Kidney glomerular epithelial cell (primary cell): ENCODE measurements around the gene PLD1.

Experiments
- DNase-seq: peaks from one replicate; lab custom pipeline; 2025; lab: John Stamatoyannopoulos, UW

The PLD1 gene

DNA sequence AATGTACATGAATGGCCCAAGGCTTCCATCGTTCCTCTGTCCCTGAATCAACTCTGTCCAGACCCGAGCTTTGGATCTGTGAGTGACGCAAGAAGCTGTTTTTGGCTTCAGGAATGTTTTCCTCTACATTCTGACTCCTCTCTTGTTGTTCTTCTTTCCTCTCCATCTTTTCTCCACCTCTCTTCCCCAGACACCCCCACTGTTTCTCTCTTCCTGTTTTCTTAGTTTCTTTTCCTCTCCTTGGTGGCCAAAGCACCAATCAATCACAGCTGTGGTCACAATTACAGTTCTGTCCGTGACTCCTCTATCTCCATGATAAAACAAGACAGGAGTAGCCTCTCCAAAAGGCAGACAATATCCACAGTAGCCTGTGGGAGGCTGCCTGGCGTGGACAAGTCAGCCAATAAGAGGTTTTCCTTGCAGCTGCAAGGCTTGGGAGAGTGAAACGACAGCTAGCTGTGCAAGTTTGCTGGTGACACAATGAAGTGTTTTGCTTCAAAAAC is 28.0 kb upstream of the PLD1 start:
- DNase-seq: peak; percentile 41

- no peak for DNase-seq
These were observed 27.4 kb upstream of the PLD1 start for GRCh38 chr3:171837698-171838097.

DNA sequence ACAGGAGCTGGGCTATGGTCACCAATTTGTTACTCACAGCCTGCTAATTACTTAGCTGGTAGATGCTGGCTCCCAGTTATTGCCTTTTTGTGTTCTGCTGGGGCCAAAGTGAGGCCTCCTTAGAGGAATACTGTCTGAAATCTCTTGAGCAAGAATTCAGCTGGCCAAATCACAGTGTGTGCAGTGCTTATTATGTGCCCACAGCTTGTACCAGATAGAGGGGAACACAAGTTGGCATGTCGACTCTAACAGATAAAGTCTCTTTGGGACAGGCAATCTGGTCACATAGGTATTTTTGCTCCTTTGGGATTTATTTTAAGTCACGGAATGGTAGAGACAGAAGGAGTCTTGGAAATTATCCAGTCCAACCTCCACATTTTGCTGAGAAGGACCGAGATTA is 26.6 kb upstream of the PLD1 start:
- DNase-seq: no peak

GRCh38 chr3:171835613-171836012 is 25.3 kb upstream of the PLD1 start:
- no peak for DNase-seq

DNA sequence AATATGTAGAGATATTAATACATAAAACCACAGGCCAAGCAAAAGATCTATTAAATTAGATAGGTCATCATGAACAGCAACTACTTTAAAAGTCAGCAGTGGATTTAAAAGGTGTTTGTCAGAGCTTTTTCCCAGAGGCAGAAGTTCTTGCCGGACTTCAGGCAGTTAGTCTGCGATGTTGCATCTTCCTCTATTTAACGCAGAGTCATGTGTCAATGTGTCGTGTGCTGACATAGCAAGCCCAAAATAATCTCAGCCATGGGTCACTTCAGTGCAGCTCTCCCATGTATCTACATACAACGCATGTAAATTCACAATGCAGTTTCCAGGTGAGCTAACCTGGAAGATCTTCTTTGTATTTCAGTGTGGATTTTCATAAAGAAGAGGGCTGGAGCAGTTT is 24.8 kb upstream of the PLD1 start:
- DNase-seq: no peak

- DNase-seq: no peak
These were observed 24.1 kb upstream of the PLD1 start for GRCh38 chr3:171834461-171834801.

GRCh38 chr3:171833789-171834460 is 23.6 kb upstream of the PLD1 start:
- peak; percentile 55 for DNase-seq

DNA sequence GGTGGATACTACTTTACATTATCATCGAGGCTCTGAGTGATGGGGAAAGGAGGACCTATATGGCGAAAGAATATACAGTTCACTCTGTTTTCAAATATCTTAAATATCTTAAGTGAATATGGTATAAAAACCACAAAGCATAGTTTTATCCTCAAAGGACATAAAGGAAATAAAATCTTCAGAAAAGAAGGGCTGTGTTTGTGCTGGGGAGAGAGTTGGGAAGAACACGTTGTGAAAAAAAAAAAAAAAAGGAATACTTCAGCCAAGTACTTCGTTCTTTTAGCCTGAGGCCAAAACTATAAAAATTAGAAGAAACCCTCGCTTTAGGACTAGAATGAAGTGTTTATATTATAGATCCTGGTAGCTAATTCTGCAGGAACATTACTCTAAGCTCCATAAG is 22.7 kb upstream of the PLD1 start:
- no peak for DNase-seq

DNA sequence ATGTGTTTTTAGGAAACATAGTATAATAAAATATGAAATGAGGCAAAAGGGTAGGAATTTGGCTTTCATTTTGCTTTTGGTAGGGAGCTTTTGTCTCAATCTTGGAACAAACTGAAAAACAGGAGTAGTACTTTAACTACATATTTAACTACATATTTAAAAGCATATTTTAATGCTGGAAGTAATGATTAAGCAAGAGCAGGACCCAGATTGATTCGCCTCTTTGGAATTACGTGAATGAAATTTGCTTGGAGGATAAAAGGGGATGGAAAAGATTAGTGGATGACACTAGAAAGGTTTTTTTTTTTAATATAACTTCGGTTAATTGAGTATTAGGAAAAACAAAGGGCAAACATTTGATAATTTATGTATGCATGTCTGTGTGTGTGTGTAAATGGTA is 21.7 kb upstream of the PLD1 start:
- DNase-seq: no peak

- no peak for DNase-seq
These were observed 20.2 kb upstream of the PLD1 start for GRCh38 chr3:171830518-171830875.

DNA sequence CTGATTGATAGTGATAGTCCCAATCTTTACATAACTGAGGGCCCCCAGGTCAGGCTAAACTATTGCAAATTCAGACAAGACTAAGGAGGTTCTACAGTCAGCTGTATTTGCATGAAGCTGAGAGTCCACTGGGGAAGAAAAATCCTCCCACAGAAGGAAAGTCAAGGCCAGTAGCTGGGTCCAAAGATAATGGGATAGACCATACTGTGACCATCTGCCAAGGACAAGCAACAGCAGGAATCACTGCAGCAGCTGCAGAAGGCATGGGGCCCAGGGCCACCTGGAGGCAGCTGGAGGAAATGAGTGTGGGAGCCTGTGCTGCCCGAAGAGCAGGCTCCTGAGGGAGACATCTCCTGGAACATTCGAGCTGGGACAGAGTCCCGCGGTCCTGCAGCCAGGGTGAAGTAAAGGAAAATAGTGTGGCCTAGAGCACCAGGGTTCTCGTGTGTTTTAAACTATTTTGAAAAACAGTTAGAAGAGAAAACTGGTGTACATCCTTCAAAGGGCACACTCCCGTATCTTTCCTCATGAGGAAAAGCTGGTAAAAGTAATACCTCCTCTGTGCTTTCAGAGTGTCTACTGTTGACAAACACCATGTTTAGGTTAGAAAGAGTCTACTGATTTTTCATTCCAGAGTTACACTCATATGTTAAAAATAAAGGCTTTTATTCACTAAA is 19.7 kb upstream of the PLD1 start:
- peak; percentile 42 for DNase-seq

GRCh38 chr3:171828902-171829770 is 18.9 kb upstream of the PLD1 start:
- DNase-seq: no peak

GRCh38 chr3:171827836-171828458 is 17.7 kb upstream of the PLD1 start:
- no peak for DNase-seq

- DNase-seq: no peak
These were observed 17.1 kb upstream of the PLD1 start for GRCh38 chr3:171827385-171827784.

DNA sequence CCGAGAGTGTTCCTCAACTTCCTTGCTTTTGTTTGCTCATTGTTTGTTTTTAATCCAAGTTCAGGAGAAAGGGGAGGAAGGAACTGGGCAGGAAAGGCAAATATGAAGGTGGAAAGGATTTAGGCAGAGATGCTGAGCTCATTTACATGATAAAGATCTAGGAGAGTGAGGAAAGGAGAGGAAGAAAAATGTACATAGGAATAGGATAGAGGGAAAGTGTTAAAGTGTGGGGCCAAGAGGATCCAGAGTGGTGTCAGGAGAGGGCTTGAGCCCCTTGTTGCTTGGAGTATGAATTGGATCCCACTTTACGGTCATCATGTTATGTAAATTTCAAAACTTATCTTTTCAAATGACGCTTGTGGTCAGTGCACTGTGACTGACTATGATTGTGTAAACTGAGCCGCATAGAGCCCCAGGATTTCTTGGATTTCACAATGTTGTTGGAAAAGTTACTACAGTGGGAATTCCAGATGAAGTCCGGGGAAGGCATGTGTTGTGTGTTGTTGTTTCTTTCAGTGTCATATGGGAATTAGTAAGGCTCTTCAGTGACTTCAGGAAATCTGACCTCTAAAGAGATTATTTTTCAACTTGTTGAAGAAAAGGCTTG is 15.0 kb upstream of the PLD1 start:
- no peak for DNase-seq

DNA sequence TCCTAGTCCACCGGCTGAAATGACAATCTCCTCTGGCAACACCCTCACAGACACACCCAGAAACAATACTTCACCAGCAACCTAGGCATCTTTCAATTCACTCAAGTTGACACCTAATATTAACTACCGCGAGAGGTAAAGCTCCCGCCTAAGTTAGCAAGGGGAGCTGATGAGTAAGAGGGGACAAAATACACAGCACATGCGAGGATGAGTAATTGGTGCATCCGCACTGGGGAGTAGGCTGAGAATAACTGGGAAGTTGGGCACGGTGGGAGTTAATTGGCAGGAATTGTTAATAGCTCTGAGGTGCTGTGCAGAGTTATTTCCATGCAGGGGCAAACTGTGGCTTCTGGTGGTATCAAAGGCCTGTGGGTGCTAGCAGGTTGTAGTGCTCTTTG is 14.5 kb upstream of the PLD1 start:
- no peak for DNase-seq

DNA sequence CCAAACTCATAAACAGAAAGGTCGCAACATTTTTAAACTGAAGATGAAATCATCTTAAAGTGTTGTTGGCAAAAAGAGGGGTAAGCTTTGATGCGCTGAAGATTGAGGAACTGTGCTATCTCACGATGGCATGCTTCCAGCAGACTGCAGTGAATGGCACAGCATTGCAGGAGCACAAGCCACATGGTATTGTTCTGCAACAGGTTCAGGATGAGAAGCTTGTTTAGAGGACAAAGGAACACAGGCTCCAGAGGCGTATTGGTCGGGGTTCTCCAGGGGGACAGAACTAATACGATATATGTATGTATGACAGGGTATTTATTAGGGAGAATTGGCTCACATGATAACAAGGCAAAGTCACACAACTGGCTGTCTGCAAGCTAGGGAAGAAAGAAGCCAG is 13.8 kb upstream of the PLD1 start:
- no peak for DNase-seq

GRCh38 chr3:171822431-171823106 is 12.3 kb upstream of the PLD1 start:
- peak; percentile 61 for DNase-seq

DNA sequence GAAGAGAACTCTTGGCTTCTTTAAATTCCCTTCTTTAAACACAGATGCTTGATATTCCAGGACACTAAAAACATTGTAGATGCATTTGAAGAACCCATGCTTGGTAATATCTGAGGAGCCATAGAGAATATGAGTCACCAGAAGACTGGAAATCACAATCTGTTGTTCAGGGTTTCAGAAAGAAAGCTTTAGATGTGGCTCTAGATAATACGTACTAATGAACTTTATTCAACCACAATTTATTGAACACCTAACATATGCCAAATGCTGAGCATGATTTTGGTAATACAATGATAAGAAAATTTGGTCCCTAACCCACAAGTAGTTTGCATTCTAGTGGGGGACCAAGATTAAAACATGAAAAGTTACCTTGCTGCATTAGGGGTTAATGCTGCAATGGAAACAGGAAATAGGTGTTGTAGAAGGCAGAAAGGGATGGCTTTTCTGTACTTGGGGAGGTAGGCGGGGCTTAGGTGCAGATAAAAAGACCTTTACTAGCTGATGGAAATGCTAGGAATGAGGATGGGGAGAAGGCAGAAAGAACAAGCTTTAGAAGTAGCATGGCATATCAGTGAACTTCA is 11.6 kb upstream of the PLD1 start:
- no peak for DNase-seq

- DNase-seq: no peak
These were observed 10.8 kb upstream of the PLD1 start for GRCh38 chr3:171821044-171821443.
